GM19099 (cell line): ENCODE results near the gene CIPC.

Source experiments
- POLR2A ChIP-seq: IDR thresholded peaks from 3 replicates; pipeline ENCODE4 v1.6.1; 2011; ENCODE audit warnings: low read depth; ENCODE audit not compliant: insufficient read length; ENCODE audit errors: extremely low read depth

CIPC gene

GRCh38 chr14:77065851-77066577 lies 32.0 kb upstream of the CIPC start:
- no peak for TF ChIP-seq POLR2A

GRCh38 chr14:77066578-77067172 lies 31.4 kb upstream of the CIPC start:
- no peak for TF ChIP-seq POLR2A

- TF ChIP-seq POLR2A, result no peak
These were observed 30.2 kb upstream of the CIPC start for GRCh38 chr14:77067632-77068516.

GRCh38 chr14:77068517-77069200 lies 29.4 kb upstream of the CIPC start:
- TF ChIP-seq POLR2A, result no peak

- TF ChIP-seq POLR2A, result no peak
These were observed 28.5 kb upstream of the CIPC start for GRCh38 chr14:77069551-77069950.

GRCh38 chr14:77071938-77072388 lies 26.1 kb upstream of the CIPC start:
- TF ChIP-seq POLR2A, result no peak

GRCh38 chr14:77074969-77075368 lies 23.1 kb upstream of the CIPC start:
- TF ChIP-seq POLR2A, result no peak

- no peak for TF ChIP-seq POLR2A
These were observed 21.9 kb upstream of the CIPC start for GRCh38 chr14:77076113-77076631.

GRCh38 chr14:77077040-77077439 lies 21.0 kb upstream of the CIPC start:
- TF ChIP-seq POLR2A, result no peak

GRCh38 chr14:77082356-77082755 lies 15.7 kb upstream of the CIPC start:
- no peak for TF ChIP-seq POLR2A

- no peak for TF ChIP-seq POLR2A
These were observed 15.0 kb upstream of the CIPC start for GRCh38 chr14:77083082-77083481.

- TF ChIP-seq POLR2A, result no peak
These were observed 13.1 kb upstream of the CIPC start for GRCh38 chr14:77084985-77085384.

- no peak for TF ChIP-seq POLR2A
These were observed 12.5 kb upstream of the CIPC start for GRCh38 chr14:77085538-77085937.

GRCh38 chr14:77086017-77086727 lies 11.9 kb upstream of the CIPC start:
- no peak for TF ChIP-seq POLR2A
